Activated CD4-positive, alpha-beta T cell treated with anti-CD3 and anti-CD28 coated beads, Interleukin-2, amount 10 ng/mL, durations not matched to agents 7 days and 5 days (primary cell): ENCODE results near the gene MCL1. TPM values are rescaled to one million over a fixed set of nuclear protein-coding genes. Genes with fewer than 3 reads are reported as not detected.
A peak's percentile ranks its signal among the peaks of the same experiment; 100 is the strongest.

Experiments used
- CTCF ChIA-PET: fragments of 350-600 bp; sonication (Branson Sonifier 250); formaldehyde crosslinking; loops from one replicate; lab custom pipeline; 2021; ENCODE audit warnings: antibody characterized with exemption; lab: Charles Lee
- POLR2A ChIA-PET: fragments of 350-600 bp; sonication (Branson Sonifier 250); formaldehyde crosslinking; loops from one replicate; lab custom pipeline; 2021; ENCODE audit warnings: antibody characterized with exemption; lab: Charles Lee
- DNase-seq: peaks from one replicate; pipeline ENCODE4 v3.0.0-alpha.2; 2020
- H3K27ac Mint-ChIP-seq: one replicate; pipeline ENCODE4 v1.8.0; 2021; ENCODE audit warnings: mild to moderate bottlenecking, moderate library complexity, mixed read lengths
- H3K27me3 Mint-ChIP-seq: one replicate; pipeline ENCODE4 v1.8.0; 2021; ENCODE audit warnings: mixed read lengths
- H3K36me3 Mint-ChIP-seq: one replicate; pipeline ENCODE4 v1.8.0; 2021; ENCODE audit warnings: low read depth, mixed read lengths
- H3K4me1 Mint-ChIP-seq: one replicate; pipeline ENCODE4 v1.8.0; 2021; ENCODE audit warnings: mixed read lengths
- H3K4me3 Mint-ChIP-seq: one replicate; pipeline ENCODE4 v1.8.0; 2021; ENCODE audit warnings: mild to moderate bottlenecking, moderate library complexity, mixed read lengths
- H3K9me3 Mint-ChIP-seq: one replicate; pipeline ENCODE4 v1.8.0; 2021; ENCODE audit warnings: mixed read lengths
- total RNA-seq, 2 experiments: library from RNA; stranded (reverse); gene quantifications; one replicate each; pipeline ENCODE4 v1.2.3, GENCODE V29; 2021

MCL1 gene
- total RNA-seq, 2 experiments from 2014 or later = 260 to 311 TPM

DNA sequence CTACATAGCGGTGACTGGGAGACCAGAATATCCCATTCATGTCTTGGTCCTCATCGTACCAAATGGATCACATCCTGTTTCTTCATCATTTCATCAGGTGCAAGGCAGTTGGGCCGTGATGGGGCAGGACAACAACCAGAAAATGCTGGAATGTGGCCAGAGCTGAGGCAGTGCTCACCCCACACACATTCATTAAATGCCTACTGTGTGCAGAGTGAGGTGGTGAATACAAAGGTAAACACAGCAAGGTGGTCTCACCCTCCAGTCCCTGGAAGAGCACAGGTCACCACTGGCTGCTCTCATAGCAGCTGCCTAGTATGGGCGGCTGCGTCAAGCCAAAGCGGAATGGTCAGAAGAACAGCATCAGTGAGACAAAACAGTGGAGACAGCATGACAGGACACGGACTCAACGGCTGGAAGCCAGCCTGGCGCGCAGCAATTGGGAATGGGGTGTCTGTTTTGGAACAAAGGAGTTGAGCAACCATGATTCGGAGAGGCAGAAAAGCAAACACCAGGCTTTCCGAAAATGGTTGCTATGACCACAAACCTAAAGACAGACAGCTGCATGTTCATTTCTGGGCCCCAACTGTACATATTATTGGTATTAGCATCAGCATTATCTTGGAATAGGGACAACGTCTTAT is 35.8 kb downstream of the MCL1 start:
- Mint-ChIP-seq H3K27me3 (peaks cover 26% of the 10 kb centered on the region), H3K4me3 (no peak overlapping the region), H3K9me3 (no peaks in the 10 kb centered on the region), H3K4me1 (peaks cover 4% of the 10 kb centered on the region), H3K27ac (no peak overlapping the region), H3K36me3 (no peaks in the 10 kb centered on the region)
- ChIA-PET CTCF (interaction anchor here (1.0 to 9.7 kb wide), 4 partner anchors 8 to 16 kb away, joined by 3 to 84 read pairs (median 4); no protein-coding TSS in a partner anchor), POLR2A (no interaction called here)
- DNase-seq = no peak

DNA sequence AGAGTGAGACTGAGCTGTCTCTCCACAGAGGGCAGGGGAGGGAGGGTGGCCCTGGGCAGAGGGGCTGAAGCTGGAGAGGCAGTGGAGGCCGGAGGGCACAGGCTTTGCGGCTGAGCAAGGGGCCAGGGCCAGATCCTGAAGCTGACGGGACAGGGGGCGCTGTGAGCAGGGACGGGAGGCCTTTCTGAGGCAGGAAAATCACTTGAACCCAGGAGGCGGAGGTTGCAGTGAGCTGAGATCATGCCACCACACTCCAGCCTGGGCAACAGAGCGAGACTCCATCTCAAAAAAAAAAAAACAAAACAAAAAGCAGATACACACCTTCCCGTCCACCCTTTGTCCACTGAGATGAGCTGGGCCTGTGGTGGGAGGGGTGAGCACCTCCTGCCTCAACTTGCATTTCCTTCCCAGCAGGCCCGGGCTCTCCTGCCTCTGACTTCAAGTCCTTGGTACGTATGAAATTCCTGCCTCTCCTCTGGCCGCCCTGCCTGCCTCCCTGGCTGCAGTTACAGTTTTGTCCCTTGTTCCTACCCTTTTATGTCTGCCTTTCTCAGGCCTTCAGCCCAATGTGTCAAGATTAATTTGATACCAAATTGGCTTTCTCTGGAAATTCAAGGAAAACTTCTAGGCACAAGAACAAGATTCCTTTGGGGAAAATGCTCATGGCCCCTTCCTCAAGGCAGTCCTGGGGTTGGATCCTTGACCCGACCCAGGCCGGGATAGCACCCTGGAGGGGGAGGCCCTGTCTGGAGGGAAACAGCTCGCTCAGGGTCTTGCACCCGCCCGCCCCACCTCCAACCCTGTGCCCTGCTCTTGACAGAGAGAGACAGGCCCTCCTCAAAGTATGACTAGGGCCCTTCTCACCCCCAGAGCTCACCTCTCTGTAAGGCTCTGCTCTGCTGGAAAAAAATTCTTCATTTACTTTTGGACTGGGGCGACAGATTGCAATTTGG is 41.4 kb downstream of the MCL1 start:
- Mint-ChIP-seq H3K9me3 (no peaks in the 10 kb centered on the region), H3K27ac (peak overlapping the region; percentile 25), H3K4me1 (no peaks in the 10 kb centered on the region), H3K36me3 (no peaks in the 10 kb centered on the region), H3K4me3 (no peak overlapping the region), H3K27me3 (peaks cover 8% of the 10 kb centered on the region)
- POLR2A ChIA-PET = no interaction called here
- CTCF ChIA-PET = interaction anchor here (0.6 to 1.5 kb wide), 4 partner anchors 10 to 571 kb away, joined by 3 to 6 read pairs (median 4); no protein-coding TSS in a partner anchor
- DNase-seq = no peak

DNA sequence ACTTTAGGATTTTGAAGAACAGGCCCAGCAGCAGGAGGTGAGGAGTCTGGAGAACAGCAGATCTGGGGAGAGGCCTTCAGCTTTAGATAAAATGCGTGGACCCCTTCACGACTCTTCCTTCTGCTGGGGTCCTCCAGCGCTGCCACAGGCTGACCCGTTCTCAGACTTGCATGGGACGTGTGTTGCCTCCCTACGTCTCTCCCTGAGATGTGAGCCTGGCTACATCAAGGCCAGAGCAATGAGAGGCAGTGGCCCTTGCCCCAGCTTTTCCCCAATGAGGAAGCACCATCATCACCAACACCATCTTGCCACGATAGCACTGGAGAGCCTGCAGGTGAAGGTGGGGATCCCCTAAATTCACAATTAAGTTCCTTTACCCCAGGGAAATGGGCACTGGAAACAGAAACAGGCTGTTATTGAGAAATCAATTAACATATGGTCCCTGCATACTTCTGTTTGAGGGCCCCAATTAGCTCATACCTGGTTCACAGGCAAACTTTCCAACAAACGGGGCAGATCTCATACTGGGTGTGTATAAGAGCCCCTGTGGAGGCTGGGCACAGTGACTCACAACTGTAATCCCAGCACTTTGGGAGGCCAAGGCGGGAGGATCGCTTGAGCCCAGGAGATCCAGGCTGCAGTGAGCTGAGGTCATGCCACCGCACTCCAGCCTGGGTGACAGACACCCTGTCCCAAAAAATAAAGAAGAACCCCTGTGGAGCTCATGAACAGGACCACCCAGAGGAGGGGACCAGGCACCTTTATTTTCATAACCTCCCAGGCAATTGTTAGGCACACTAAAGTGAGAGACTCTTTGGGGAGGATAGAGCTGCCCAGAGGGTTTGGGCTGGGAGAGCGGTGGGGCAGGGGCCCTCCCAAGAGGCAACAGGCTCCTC is 42.3 kb downstream of the MCL1 start:
- Mint-ChIP-seq H3K4me3 (no peak overlapping the region), H3K4me1 (peaks cover 4% of the 10 kb centered on the region), H3K27me3 (peaks cover 3% of the 10 kb centered on the region), H3K36me3 (no peaks in the 10 kb centered on the region), H3K27ac (peak overlapping the region; percentile 19), H3K9me3 (no peaks in the 10 kb centered on the region)
- ChIA-PET POLR2A (no interaction called here), CTCF (interaction anchor here (0.6 to 1.6 kb wide), 7 partner anchors 11 to 570 kb away, joined by 3 to 6 read pairs (median 3); no protein-coding TSS in a partner anchor)
- DNase-seq = no peak

DNA sequence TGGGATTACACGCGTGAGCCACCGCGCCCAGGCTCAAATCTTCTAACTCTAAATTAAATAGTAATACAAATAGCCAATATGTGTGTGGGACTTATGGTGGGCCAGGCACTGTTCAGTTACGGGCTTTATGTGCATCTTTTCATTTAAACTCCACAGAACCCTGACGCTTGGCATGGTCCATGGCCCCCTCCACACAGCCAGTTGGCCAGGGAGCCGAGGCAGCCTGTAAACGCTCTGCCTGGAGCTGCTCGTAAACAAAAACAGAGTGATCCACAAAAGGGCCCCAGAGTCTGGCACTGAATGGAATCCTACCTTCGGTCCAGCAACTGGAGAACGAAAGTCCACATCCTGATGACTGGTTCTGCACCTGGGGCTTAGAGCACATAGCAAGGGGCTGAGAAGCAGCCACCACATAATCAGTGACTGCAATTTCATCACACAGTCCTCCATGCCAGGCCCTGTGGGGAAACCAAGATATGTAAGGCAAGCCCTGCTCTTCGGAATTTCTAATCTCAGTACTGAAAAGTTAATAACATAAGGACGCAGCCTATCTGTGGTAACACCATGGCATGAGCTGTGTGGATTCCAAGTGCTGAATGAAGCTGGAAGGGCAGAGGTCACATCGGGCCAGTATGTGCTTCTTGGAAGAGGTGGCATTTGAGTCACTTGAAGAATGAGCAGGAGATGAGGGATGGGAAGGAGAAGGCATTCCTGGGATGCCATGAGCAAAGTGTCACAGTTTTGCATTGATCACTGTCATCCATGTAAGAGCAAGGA is 43.7 kb downstream of the MCL1 start:
- Mint-ChIP-seq H3K27me3 (peaks cover 3% of the 10 kb centered on the region), H3K4me3 (no peak overlapping the region), H3K4me1 (peaks cover 4% of the 10 kb centered on the region), H3K36me3 (no peaks in the 10 kb centered on the region), H3K9me3 (no peaks in the 10 kb centered on the region), H3K27ac (no peak overlapping the region)
- ChIA-PET POLR2A (no interaction called here), CTCF (interaction anchor here (0.7 to 1.6 kb wide), 4 partner anchors 9 to 280 kb away, joined by 3 to 5 read pairs (median 3); no protein-coding TSS in a partner anchor)
- DNase-seq = no peak

DNA sequence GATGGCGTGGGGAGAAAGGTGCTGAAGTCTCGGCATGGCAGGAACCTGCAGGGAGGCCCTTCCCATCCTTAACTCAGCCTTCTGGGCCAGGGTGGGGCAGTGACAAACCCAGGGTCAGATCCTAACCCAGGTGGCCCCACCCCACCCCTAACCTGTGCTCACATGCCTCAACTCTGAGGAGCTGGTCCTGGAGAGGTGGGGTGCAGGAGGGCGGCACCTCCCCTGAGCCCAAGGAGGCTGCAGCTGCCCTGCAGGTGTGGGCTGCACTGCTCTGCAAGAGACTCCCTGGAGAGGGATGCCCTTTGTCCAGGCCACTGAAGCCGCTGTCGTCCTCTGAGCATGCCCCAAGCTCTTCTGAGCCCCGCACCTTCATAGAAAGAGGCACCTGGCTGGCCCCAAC is 45.4 kb downstream of the MCL1 start:
- Mint-ChIP-seq H3K9me3 (no peaks in the 10 kb centered on the region), H3K27ac (no peak overlapping the region), H3K4me1 (peaks cover 4% of the 10 kb centered on the region), H3K27me3 (peaks cover 3% of the 10 kb centered on the region), H3K4me3 (no peak overlapping the region), H3K36me3 (no peaks in the 10 kb centered on the region)
- ChIA-PET CTCF (interaction anchor here (1.0 to 2.0 kb wide), 3 partner anchors 10 to 162 kb away, joined by 3 to 11 read pairs (median 4); no protein-coding TSS in a partner anchor), POLR2A (no interaction called here)
- no peak for DNase-seq

DNA sequence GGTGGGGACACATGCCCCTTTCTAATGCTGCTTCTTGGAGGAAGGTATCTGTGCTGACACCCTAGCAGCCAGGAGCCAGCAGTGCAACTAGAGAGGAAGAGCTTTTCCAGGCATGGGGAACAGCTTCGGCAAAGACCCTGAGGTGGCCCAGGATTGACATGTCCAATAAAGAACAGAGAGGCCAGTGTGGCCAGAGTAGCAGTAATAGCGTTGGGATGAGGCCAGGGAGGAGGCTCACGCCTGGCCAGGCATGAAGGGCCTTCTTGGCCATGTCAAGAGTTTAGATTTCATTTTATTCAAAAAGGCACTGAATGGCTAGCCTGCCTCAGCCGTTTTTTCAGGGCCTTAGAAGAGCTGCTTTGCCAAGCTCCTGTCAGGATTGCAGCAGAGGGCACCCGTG is 46.5 kb downstream of the MCL1 start:
- H3K4me1 Mint-ChIP-seq = peaks cover 4% of the 10 kb centered on the region
- H3K27me3 Mint-ChIP-seq = no peaks in the 10 kb centered on the region
- H3K9me3 Mint-ChIP-seq = no peaks in the 10 kb centered on the region
- POLR2A ChIA-PET = no interaction called here
- H3K36me3 Mint-ChIP-seq = no peaks in the 10 kb centered on the region
- H3K27ac Mint-ChIP-seq = peak overlapping the region; percentile 9
- CTCF ChIA-PET = interaction anchor here (0.6 to 2.8 kb wide), 18 partner anchors 9 to 730 kb away, joined by 3 to 16 read pairs (median 4); partner anchors contain the start of gene FALEC
- H3K4me3 Mint-ChIP-seq = no peak overlapping the region
- no peak for DNase-seq

DNA sequence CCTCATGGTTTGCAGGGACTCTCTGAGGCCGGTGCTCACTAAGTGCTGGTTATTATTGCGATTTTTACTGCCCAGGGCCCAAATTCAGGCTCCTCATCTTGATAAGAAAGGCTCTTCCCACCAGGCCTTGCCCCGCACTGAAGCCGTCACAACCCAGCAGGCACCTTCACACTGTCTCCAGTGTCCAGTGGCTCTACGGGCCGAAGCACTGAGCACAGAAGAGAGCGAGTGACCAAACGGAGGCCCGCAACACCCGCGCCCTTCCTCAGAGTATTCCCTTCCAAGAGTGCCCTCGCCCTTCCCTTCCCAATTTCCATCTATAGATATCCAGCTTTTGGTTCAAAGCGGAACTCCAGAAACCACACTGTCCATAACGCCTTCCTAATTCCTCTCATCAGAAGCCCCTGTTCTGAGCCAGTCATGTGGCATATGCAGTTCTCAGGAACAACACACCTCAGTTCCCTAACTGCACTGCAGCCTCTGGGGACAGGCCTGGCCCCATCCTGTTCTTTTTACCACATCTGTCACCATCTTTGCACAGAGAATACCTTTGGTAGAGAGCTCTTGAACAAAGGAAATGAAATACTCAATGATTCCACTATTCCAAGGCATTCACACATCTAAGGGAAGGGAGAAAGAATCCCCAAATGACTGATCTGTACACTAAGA is 48.8 kb downstream of the MCL1 start:
- H3K4me1 Mint-ChIP-seq = peaks cover 4% of the 10 kb centered on the region
- no peaks in the 10 kb centered on the region for H3K9me3 Mint-ChIP-seq
- no peak overlapping the region for H3K27ac Mint-ChIP-seq
- POLR2A ChIA-PET = no interaction called here
- DNase-seq = no peak
- H3K4me3 Mint-ChIP-seq = no peak overlapping the region
- H3K27me3 Mint-ChIP-seq = no peaks in the 10 kb centered on the region
- CTCF ChIA-PET = interaction anchor here (0.8 to 2.8 kb wide), 5 partner anchors 14 to 183 kb away, joined by 3 to 16 read pairs (median 3); partner anchors contain the start of gene FALEC
- H3K36me3 Mint-ChIP-seq = no peaks in the 10 kb centered on the region

DNA sequence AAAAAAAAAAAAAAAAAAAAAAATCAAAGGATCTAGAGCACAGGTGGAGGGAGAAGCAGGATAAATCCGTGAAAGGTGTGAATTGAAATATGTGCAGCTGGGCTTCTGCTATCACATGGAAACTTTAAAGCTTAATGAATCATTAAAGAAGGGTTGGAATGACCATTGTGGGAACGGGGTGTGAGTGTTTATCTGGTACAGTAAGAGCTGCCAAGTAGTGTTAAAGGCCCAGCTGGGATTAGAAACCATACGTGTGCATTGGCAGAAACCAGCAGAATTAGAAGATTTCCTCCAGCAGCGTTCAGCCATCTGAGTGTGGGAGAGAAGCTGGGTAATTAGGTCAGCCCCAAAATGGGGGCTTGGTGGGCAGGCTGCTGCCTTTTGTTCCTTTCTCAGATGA is 50.4 kb downstream of the MCL1 start:
- DNase-seq = no peak
- ChIA-PET POLR2A (interaction anchor here (0.6 kb wide), 1 partner anchor 790 kb away, joined by 5 read pairs; no protein-coding TSS in a partner anchor), CTCF (interaction anchor here (0.6 to 1.6 kb wide), 3 partner anchors 12 to 25 kb away, joined by 3 to 4 read pairs (median 3); partner anchors contain the start of gene FALEC)
- peaks cover 4% of the 10 kb centered on the region for H3K4me1 Mint-ChIP-seq
- no peak overlapping the region for H3K4me3 Mint-ChIP-seq
- H3K9me3 Mint-ChIP-seq = no peaks in the 10 kb centered on the region
- H3K27ac Mint-ChIP-seq = no peak overlapping the region
- no peaks in the 10 kb centered on the region for H3K36me3 Mint-ChIP-seq
- no peaks in the 10 kb centered on the region for H3K27me3 Mint-ChIP-seq

DNA sequence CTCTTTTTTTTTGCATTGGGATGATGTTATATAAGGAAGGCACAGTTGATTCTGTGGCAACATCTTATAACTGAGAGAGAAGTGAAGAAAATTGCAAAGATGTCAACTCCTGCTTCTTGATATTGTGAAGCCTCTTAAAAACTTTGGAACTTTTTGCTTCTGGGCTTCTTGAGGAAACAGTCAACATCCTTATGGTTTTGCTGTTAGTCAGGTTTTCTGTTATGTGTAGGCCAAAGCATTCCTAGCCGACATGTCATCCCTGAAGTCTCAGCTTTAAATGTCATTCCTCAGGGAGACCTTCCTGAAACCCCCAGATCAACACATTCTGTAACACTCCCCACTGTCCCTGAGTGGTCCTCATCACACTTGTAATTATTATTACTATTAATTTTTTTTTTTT is 51.2 kb downstream of the MCL1 start:
- H3K36me3 Mint-ChIP-seq = no peaks in the 10 kb centered on the region
- ChIA-PET POLR2A (no interaction called here), CTCF (no interaction called here)
- no peaks in the 10 kb centered on the region for H3K27me3 Mint-ChIP-seq
- no peak for DNase-seq
- H3K4me3 Mint-ChIP-seq = no peak overlapping the region
- H3K9me3 Mint-ChIP-seq = no peaks in the 10 kb centered on the region
- H3K27ac Mint-ChIP-seq = no peak overlapping the region
- H3K4me1 Mint-ChIP-seq = peaks cover 4% of the 10 kb centered on the region

DNA sequence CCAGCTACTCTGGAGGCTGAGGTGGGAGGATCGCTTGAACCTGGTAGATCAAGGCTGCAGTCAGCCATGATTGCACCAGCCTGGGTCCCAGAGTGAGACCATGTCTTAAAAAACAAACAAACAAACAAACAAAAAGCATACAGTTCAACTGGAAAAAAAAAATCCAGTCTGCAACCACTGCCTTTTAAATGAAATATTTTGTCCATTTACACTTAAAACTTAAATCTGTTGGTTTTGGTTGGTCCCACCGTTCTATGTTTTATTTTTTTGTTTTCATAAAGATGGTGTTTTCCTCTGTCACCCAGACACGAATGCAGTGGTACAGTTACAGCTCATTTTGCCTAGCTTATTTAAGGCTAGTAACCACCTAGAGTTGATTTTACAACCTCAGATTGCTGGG is 54.1 kb downstream of the MCL1 start:
- H3K4me3 Mint-ChIP-seq = no peak overlapping the region
- ChIA-PET POLR2A (no interaction called here), CTCF (interaction anchor here (1.6 kb wide), 1 partner anchor 23 kb away, joined by 7 read pairs; the partner anchor contains the start of gene ADAMTSL4)
- no peaks in the 10 kb centered on the region for H3K36me3 Mint-ChIP-seq
- H3K27ac Mint-ChIP-seq = no peak overlapping the region
- H3K9me3 Mint-ChIP-seq = no peaks in the 10 kb centered on the region
- H3K27me3 Mint-ChIP-seq = peaks cover 5% of the 10 kb centered on the region
- H3K4me1 Mint-ChIP-seq = peaks cover 6% of the 10 kb centered on the region
- DNase-seq = no peak
